SK-N-SH treated with all-trans-retinoic acid at 6 μM for 48 hours (cell line): ENCODE results near the gene ERI3.

Experiments
- BACH2 ChIP-seq: fragments of 250-450 bp; sonication (Bioruptor Pico); IDR thresholded peaks from 2 replicates; pipeline ENCODE4 v1.9.0; 2021; ENCODE audit warnings: mild to moderate bottlenecking, borderline replicate concordance
- RARB ChIP-seq: fragments of 250-450 bp; sonication (Bioruptor Pico); IDR thresholded peaks from 2 replicates; pipeline ENCODE4 v1.8.0; 2021; ENCODE audit warnings: mild to moderate bottlenecking, moderate library complexity
- ZFP30 ChIP-seq: fragments of 450-650 bp; formaldehyde crosslinking; IDR thresholded peaks from 2 replicates; pipeline ENCODE4 v1.5.0; 2022; ENCODE audit warnings: mild to moderate bottlenecking, moderate library complexity
- ZNF8 ChIP-seq: fragments of 450-650 bp; formaldehyde crosslinking; IDR thresholded peaks from 2 replicates; pipeline ENCODE4 v1.5.0; 2020; ENCODE audit warnings: mild to moderate bottlenecking, moderate library complexity
- TF ChIP-seq, protein P1 (sequence below): fragments of 250-450 bp; sonication (Bioruptor Pico); IDR thresholded peaks from 2 replicates; pipeline ENCODE4 v1.8.0; 2020; ENCODE audit warnings: mild to moderate bottlenecking, moderate library complexity, borderline replicate concordance

DNA sequence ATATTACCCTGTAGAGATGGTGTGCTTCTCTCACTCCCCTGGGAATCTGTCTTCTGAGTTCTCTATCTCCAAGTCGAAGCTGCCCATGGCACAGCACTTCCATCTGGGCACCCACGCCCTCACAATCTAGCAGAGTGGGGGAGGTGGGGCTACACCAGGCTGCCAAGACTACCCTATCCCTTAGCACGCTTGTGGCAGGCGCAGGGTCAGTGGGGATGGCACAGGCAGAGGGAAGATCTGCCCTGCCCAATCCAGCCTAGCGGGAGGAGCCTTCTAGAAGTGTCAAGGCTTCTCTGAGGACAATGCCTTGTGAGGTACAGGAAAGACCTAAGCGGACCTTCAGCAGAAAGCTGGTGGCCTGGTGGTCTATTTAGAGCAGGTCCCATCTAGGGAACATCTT is 92.6 kb downstream of the ERI3 start:
- TF ChIP-seq, protein P1, sequence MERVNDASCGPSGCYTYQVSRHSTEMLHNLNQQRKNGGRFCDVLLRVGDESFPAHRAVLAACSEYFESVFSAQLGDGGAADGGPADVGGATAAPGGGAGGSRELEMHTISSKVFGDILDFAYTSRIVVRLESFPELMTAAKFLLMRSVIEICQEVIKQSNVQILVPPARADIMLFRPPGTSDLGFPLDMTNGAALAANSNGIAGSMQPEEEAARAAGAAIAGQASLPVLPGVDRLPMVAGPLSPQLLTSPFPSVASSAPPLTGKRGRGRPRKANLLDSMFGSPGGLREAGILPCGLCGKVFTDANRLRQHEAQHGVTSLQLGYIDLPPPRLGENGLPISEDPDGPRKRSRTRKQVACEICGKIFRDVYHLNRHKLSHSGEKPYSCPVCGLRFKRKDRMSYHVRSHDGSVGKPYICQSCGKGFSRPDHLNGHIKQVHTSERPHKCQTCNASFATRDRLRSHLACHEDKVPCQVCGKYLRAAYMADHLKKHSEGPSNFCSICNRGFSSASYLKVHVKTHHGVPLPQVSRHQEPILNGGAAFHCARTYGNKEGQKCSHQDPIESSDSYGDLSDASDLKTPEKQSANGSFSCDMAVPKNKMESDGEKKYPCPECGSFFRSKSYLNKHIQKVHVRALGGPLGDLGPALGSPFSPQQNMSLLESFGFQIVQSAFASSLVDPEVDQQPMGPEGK (CRISPR knock-in tag): no peak
- no peak for TF ChIP-seq BACH2 (CRISPR knock-in tag)
- no peak for TF ChIP-seq ZFP30 (CRISPR knock-in tag)
- TF ChIP-seq ZNF8: no peak
- no peak for TF ChIP-seq RARB (CRISPR knock-in tag)
